HepG2 (cell line): ENCODE results near the gene SAPCD2. TPM values are rescaled to one million over a fixed set of nuclear protein-coding genes. Genes with fewer than 3 reads are reported as not detected.

Experiments
- ARID2 ChIP-seq: sonication (generic); formaldehyde crosslinking; IDR thresholded peaks from 2 replicates; pipeline ENCODE4 v1.8.1; 2022; ENCODE audit warnings: mild to moderate bottlenecking, missing genetic modification reagents, borderline replicate concordance
- GFI1 ChIP-seq: sonication (generic); formaldehyde crosslinking; IDR thresholded peaks from 2 replicates; pipeline ENCODE4 v1.5.0; 2020; ENCODE audit warnings: missing genetic modification reagents, mild to moderate bottlenecking, borderline replicate concordance
- HOXA3 ChIP-seq: sonication (generic); formaldehyde crosslinking; IDR thresholded peaks from 2 replicates; pipeline ENCODE4 v1.5.0; 2020; ENCODE audit warnings: missing genetic modification reagents
- MEIS1 ChIP-seq: sonication (generic); formaldehyde crosslinking; IDR thresholded peaks from 2 replicates; pipeline ENCODE4 v1.9.0; 2021; ENCODE audit warnings: mild to moderate bottlenecking, missing genetic modification reagents, moderate library complexity, borderline replicate concordance
- MXI1 ChIP-seq: IDR thresholded peaks from 3 replicates; pipeline ENCODE4 v1.6.1; 2012; ENCODE audit warnings: low read depth, low read length, inconsistent platforms, borderline replicate concordance
- NFE2L1 ChIP-seq: sonication (generic); formaldehyde crosslinking; IDR thresholded peaks from 2 replicates; pipeline ENCODE4 v1.4.0; 2020; ENCODE audit warnings: missing genetic modification reagents, mild to moderate bottlenecking, borderline replicate concordance
- PITX1 ChIP-seq: sonication (generic); formaldehyde crosslinking; IDR thresholded peaks from 2 replicates; pipeline ENCODE4 v1.5.1; 2020; ENCODE audit warnings: mild to moderate bottlenecking, missing genetic modification reagents
- SKIL ChIP-seq: sonication (generic); formaldehyde crosslinking; IDR thresholded peaks from 2 replicates; pipeline ENCODE4 v1.8.0; 2022; ENCODE audit warnings: missing genetic modification reagents, mild to moderate bottlenecking, moderate library complexity, borderline replicate concordance
- TFDP2 ChIP-seq: sonication (generic); formaldehyde crosslinking; IDR thresholded peaks from 2 replicates; pipeline ENCODE4 v1.4.0; 2020; ENCODE audit warnings: missing genetic modification reagents
- THAP8 ChIP-seq: sonication (generic); formaldehyde crosslinking; IDR thresholded peaks from 2 replicates; pipeline ENCODE4 v1.5.1; 2020; ENCODE audit warnings: missing genetic modification reagents, mild to moderate bottlenecking, borderline replicate concordance
- ZBED4 ChIP-seq: sonication (generic); formaldehyde crosslinking; IDR thresholded peaks from 2 replicates; pipeline ENCODE4 v1.4.0; 2020; ENCODE audit warnings: missing genetic modification reagents, borderline replicate concordance
- ZBTB10 ChIP-seq: sonication (generic); formaldehyde crosslinking; IDR thresholded peaks from 2 replicates; pipeline ENCODE4 v1.4.0; 2020; ENCODE audit warnings: missing genetic modification reagents, borderline replicate concordance
- ZBTB42 ChIP-seq: sonication (generic); formaldehyde crosslinking; IDR thresholded peaks from 2 replicates; pipeline ENCODE4 v1.5.0; 2020; ENCODE audit warnings: mild to moderate bottlenecking, missing genetic modification reagents
- ZGPAT ChIP-seq: IDR thresholded peaks from 2 replicates; pipeline ENCODE4 v1.6.1; 2016; ENCODE audit warnings: mild to moderate bottlenecking
- ZNF567 ChIP-seq: sonication (generic); formaldehyde crosslinking; IDR thresholded peaks from 2 replicates; pipeline ENCODE4 v1.8.1; 2023; ENCODE audit warnings: mild to moderate bottlenecking, missing genetic modification reagents, borderline replicate concordance
- polyA plus RNA-seq, 8 experiments: library from polyadenylated mRNA; depleted of rRNA in 3 of 8; stranded (reverse) in 7 of 8; unstranded in 1 of 8; fragments of >200 nt; fragmentation: Illumina TruSeq in 4 of 8; extraction: Trizol in 4 of 8; gene quantifications; 2 replicates each; pipeline versions ENCODE4 v1.2.1 to v1.2.3, GENCODE V29; 2011 to 2016; ENCODE audit warnings: low read depth in 4 of 8, missing spikeins in 1 of 8, mixed read lengths in 1 of 8; ENCODE audit not compliant: insufficient read depth in 1 of 8
- total RNA-seq, 5 experiments: library from RNA; depleted of rRNA; stranded (reverse); fragments of >200 nt; fragmentation: Illumina TruSeq; extraction: Trizol; gene quantifications; 2 replicates each; pipeline ENCODE4 v1.2.3, GENCODE V29; 2016; ENCODE audit warnings: low read depth in 1 of 5

Gene SAPCD2
- total and polyA plus RNA-seq, 2 of the 13 experiments (the other 11 are each of a cell fraction or from before 2014, with no cell fraction given), result 21.9 to 42.8 TPM

GRCh38 chr9:137064027-137064879 lies 6.1 kb downstream of the SAPCD2 start (continued):
- TF ChIP-seq ZBTB42 (CRISPR knock-in tag), result 0 out of 2 replicates have a peak, but pooled peaks have one; percentile 46
- TF ChIP-seq GFI1 (CRISPR knock-in tag), result no peak
- no peak for TF ChIP-seq ARID2
- TF ChIP-seq THAP8 (CRISPR knock-in tag), result no peak
- TF ChIP-seq NFE2L1 (CRISPR knock-in tag), result no peak
- no peak for TF ChIP-seq MEIS1
- no peak for TF ChIP-seq ZBED4 (CRISPR knock-in tag)
- no peak for TF ChIP-seq ZGPAT (CRISPR knock-in tag)
- no peak for TF ChIP-seq ZNF567 (CRISPR knock-in tag)
- TF ChIP-seq TFDP2 (CRISPR knock-in tag), result peak; percentile 74
- peak; percentile 18; the same call in 1 of the 2 replicates for TF ChIP-seq HOXA3 (CRISPR knock-in tag)
- TF ChIP-seq MXI1, result peak; percentile 34; the same call in 1 of the 3 replicates
- TF ChIP-seq PITX1 (CRISPR knock-in tag), result no peak
- no peak for TF ChIP-seq SKIL
- TF ChIP-seq ZBTB10, result no peak
